Lower leg skin (tissue), 3 donors: Measurements from ENCODE around the gene PLXNA2.

Experiments used
- CTCF ChIP-seq, 3 donors: fragments of 450-650 bp; IDR thresholded peaks; one replicate each; pipeline ENCODE4 v1.5.1; 2016; ENCODE audit warnings: antibody characterized with exemption in 3 of 3, mild to moderate bottlenecking in 3 of 3, moderate library complexity in 2 of 3
- POLR2A ChIP-seq, 2 donors: fragments of 450-650 bp; IDR thresholded peaks; one replicate each; pipeline ENCODE4 v1.6.1; 2016 to 2017; ENCODE audit warnings: antibody characterized with exemption in 2 of 2, mild to moderate bottlenecking in 1 of 2, moderate library complexity in 1 of 2

DNA sequence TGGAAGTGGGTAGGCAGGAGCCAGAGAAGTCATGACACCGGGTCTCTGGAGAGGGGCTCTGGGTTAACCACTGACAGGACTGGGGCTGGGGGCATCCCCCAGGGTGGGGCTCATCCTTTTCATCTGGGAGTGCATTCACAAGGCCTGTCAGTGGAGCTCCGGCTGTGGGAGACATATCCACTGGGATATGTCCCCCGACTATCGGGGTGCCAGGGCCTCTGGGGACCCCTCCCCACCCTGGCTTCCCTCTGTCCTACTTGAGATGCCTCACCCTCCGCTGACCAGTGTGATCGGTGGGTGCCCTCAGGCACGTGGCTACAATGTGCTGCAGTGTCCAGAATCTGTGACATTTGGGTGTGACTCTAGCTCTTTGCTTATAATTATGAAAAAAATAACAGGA is 240.9 kb downstream of the PLXNA2 start:
- TF ChIP-seq POLR2A (IDR thresholded peaks at IDR 0.05) (no peak), CTCF (IDR thresholded peaks at IDR 0.05) (no peak)
